ENCODE data around the gene DPYD.

The DPYD gene

GRCh38 chr1:97192872-97193572 lies 727.8 kb downstream of the DPYD start:
- no peak for TF ChIP-seq CTCF (IDR thresholded peaks at IDR 0.05; ENCODE audit: extremely low read depth, missing control alignments)
- DNase-seq (ENCODE audit: low spot score): no peak

GRCh38 chr1:97190326-97190725 lies 730.5 kb downstream of the DPYD start:
- no peak for TF ChIP-seq CTCF (IDR thresholded peaks at IDR 0.05; ENCODE audit: extremely low read depth, missing control alignments)
- no peak for DNase-seq (ENCODE audit: low spot score)

GRCh38 chr1:97186381-97186780 lies 734.5 kb downstream of the DPYD start:
- DNase-seq (ENCODE audit: low spot score): no peak
- no peak for TF ChIP-seq CTCF (IDR thresholded peaks at IDR 0.05; ENCODE audit: extremely low read depth, missing control alignments)

DNA sequence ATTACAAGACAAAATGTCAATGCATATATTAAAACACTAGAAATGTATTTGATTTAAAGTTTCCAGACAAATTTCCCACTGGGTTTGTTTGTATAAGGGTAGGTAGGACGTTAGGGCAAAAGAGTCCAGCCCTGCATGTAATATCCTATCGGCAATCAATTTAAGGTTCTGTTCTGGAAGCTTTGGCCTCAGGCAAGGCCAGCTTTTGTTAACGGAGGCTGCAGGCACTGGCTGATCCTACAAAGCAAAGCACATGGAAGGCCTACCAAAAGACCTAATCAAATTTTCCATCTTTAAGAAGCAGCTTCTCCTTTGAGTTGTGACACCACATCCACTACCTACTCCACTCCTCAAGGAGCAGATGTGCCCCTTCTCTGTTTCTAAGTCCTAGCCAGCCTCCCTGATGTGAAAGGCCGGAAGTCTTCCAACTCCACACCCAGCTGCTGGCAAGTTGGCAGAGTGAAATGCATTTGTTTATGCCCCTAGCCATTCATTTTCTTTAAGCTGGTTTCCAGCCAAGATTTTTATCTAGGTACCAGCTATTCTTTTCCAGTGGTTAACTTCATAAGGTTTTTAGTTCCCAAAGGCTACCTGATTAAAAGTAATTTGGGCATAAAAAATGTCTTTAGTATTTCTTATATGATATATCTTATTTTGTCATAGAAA lies 746.7 kb downstream of the DPYD start:
- TF ChIP-seq CTCF (IDR thresholded peaks at IDR 0.05; ENCODE audit: extremely low read depth, missing control alignments): no peak
- DNase-seq (ENCODE audit: low spot score): no peak

GRCh38 chr1:97170300-97170699 lies 750.5 kb downstream of the DPYD start:
- TF ChIP-seq CTCF (IDR thresholded peaks at IDR 0.05; ENCODE audit: extremely low read depth, missing control alignments): no peak
- no peak for DNase-seq (ENCODE audit: low spot score)

DNA sequence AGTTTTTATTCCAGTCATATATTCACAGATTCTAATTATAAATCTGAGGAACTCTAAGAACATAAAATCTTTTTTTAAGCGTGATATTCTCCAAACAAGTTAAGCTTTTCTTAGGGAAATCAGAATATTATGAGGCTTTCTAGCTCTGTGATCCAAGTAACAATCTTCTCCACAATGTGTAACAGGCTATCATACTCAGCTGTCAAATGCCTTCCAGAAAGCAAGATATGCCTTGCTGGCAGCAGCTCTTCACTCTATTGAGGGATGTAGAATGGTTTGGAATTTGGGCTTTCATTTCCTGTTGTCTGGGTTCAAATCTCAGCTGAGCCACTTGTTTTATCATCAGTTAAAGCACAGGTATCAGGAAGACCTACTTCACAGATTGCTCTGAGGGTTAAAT lies 752.8 kb downstream of the DPYD start:
- no peak for TF ChIP-seq CTCF (IDR thresholded peaks at IDR 0.05; ENCODE audit: extremely low read depth, missing control alignments)
- no peak for DNase-seq (ENCODE audit: low spot score)

- DNase-seq (ENCODE audit: low spot score): no peak
- TF ChIP-seq CTCF (IDR thresholded peaks at IDR 0.05; ENCODE audit: extremely low read depth, missing control alignments): no peak
Observed at GRCh38 chr1:97167246-97167645, 753.6 kb downstream of the DPYD start.

All from GM20000 (cell line).